Left ventricle myocardium superior (tissue), 1 donor: ENCODE results near the gene NOD1. TPM values are rescaled to one million over a fixed set of nuclear protein-coding genes. Genes with fewer than 3 reads are reported as not detected.

Source experiments
- ATAC-seq: fragments of 200-7000 bp; cut with Tn5 transposase; one replicate; pipeline ENCODE4 v1.9.1; 2020; ENCODE audit warnings: mild to moderate bottlenecking, moderate library complexity
- DNase-seq: peaks from one replicate; pipeline ENCODE4 v3.0.0-alpha.2; 2020
- intact Hi-C: fragments of 100-400 bp; cut with micrococcal nuclease; formaldehyde crosslinking; loops from one replicate; pipeline ENCODE4 v1.11.0; 2022
- total RNA-seq: library from RNA; stranded (reverse); fragmentation: NEBNext Ultra II Directional; extraction: Animal tissue kit (Norgen Biotek cat#: 25700); gene quantifications from one replicate; pipeline ENCODE4 v1.2.1, GENCODE V29; 2021
- donor health status: DM: no; HTN: yes; CAD: no; lungs with severe emphysema.

Gene NOD1
- total RNA-seq, 1 donor from 2014 or later = 6.9 TPM

DNA sequence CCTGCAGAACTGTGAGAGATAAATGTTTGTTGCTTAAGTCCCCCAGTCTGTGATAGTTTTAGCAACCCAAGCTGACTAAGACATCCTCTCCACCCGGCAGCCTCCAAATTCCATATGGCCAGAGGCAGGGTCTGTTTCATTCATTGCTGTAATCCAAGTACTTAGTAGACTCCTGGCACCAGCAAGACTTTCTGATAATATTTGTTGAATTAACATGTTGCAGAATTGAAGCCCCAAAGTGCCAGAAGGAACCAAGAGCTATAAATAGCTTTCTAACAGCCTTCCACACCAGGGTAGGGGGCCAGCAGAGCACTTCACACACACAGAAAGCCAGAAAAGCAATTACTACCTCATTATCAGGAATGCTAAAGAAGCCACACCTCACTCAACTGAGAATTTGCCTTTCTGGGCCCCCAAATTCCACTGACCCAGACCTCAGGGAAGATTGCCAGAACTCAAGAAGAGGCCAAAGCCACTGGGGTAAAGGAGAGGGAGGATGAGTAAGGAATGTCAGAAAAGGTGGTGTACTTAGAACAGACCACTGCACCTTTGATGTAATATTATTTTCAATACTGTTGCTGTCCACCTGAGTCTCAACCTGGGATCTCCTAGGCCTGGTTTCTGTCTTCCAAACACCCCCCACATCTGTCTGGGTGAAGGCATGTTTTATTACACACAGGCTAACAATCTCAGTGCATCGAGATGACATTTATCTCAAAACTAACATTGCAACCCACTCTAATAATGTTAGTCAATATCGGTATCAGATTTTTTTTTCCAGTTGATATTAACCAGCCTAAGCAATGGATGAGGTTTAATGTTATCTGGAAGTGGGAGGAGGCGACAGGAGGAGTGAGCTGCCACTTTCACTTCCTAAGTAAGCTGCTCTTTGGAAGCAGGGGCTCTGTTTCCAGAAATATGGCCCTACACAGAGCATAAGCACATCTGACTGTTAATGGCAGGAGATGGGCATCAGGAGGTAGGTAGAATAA lies 5.5 kb downstream of the NOD1 start:
- DNase-seq = no peak
- intact Hi-C loops = no loop called here
- no peak for ATAC-seq

DNA sequence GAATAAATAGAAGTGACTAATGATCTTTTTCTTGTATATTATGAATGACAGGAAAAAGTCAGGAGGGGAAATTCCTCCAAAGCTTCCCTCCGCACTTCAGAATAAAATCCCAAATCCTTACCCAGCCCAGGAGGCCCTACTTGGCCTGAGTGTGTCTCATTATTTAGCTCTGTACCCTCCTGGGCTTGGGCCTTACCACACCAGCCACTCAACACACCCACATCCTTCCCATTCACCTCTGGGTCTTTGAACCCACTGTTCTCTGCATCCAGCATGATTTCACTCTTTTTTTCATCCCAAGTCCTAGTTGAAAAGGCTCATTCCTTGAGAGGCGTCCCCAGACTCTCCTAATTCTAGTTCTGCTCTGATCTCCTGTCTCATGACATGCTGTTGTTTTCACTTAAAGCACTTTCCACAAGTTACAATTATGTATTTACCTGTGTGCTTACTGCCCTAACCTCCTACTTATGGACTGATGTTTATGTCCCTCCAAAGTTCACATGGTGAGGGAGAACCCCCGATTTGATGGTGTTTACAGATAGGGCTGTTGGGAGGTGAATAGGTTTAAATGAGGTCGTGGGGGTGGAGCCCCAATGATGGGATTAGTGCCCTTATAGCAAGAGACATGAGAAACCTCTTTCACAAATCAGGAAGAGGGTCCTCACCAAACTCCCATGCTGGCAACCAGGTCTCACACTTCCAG lies 6.4 kb downstream of the NOD1 start:
- intact Hi-C loops = no loop called here
- ATAC-seq (no peak), DNase-seq (no peak)

DNA sequence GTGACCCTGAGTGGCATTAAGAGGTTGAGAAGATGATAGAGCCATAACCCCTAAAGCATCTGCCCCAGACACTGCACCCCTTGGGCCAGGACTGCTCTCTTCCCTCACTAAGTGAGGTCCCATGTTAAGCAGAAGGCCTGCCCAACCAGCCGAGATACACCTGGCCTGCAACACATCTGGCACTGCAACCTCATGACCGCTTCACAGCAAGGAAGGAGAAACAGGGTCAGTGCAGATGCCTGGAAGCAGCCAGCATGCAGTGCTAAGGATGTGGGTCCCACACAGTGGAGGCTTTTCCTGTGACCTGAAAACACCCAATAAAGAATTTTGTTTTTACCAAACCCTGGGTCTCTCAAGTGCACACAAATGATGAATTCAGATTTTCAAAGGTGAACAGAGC lies 7.4 kb downstream of the NOD1 start:
- DNase-seq (no peak), ATAC-seq (peak; percentile 2)
- intact Hi-C loops = no loop called here

DNA sequence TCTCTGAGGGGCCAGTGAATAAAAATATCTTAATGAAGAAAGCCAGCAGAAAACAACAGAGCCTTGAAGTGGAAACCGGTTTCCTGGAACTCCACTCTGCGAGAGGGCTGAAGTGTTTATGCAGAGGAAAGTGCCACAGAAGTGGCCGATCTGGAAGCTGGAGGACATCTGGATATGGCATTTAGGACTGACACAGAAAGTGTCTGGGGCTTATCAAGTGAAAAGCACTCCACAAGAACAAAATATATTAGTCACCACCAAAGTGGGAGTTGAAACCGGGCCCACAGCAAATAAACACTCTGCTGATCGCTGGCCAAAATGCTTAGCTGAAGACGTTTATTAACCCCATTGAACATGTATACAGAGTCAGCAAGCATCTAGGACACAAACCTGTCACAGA lies 7.8 kb downstream of the NOD1 start:
- intact Hi-C loops = no loop called here

DNA sequence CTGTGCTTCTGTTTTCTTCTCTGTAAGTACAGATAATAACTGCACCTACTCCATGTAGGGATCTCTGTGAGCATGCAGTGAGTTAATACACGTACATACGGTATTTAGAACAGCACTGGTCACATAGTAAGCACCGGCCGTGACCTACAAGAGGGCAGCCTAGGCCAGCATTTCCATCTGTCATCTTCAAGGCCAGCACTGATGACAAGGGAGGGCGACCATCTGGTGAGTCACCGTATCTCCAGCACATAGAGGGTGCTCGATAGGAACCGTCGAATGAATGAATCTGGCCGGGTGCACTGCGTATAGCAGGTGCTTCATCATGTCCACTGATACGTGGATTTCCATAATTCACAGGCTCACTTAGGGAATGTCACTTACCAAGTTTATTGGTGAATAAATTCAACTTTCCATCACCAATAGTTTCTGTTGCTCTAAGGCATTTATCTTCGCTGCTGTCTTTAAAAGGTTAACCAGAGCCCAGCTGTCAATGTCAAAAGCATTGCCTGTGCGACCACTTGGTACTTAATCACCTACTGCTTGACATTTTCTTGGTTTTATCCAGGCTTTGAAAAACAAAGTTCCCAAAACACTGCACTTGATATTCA lies 8.3 kb downstream of the NOD1 start:
- ATAC-seq (peak; percentile 65), DNase-seq (peak; percentile 52)
- intact Hi-C loops = no loop called here

More for the DNA sequence above, 7.8 kb downstream of the NOD1 start:
- ATAC-seq (peak; percentile 71), DNase-seq (no peak)

DNA sequence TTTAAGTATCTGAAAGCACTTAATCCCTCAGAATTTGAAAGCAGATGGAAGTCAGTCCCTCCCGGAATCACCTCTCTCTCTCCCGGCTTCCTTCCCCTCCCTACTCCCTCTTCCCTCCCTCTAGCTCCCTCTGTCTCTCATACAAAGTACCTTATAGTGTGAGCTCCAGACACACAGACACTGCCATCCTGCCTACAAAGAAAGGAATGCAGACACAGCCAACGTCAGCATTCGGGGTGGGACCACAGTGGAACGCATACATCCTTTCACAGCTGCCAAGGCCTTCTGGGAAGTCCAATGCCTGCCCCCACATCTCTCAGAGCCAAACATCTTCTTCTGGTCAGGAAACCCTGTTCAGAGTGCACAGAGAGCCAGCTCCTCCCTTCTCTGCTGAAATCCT lies 9.3 kb downstream of the NOD1 start:
- DNase-seq (peak; percentile 77), ATAC-seq (peak; percentile 78)
- intact Hi-C loops = no loop called here

DNA sequence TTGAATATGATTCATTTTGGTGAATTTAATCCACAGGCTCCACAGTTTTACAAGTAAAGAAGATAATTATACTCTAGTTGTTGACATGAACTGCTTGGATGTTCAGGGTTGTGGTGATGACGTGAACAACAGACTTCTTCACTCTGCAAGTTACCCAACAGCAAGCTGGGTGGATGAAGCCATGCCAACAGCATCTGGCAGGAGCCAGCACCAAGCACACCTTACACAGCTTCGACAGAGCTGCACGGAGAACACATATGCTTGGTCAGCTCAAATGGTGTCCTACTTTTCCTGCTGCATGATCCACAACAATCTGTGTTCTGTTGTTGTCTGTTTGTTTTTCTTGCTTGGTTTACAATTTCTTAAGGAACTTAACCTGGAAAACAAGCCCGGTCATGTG lies 9.8 kb downstream of the NOD1 start:
- DNase-seq (peak; percentile 48), ATAC-seq (no peak)
- intact Hi-C loops = no loop called here

DNA sequence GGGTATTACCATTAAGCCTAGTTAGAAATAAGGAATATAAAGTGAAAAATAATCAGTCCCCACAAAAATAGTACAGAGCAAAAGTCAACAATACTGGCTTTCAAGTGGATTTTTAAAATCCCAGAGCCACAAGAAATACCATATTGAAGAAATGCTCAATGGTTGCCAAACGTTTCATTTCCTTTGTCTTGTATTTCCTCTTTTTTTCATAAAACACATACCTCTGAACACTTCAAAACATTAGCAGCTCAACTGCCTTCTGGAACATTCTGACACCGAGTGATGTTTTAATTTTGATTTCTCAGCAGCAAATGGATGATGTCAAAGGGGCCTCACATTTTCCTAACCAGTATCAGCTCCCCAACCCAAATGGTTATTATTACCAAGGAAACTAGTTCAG lies 10.5 kb downstream of the NOD1 start:
- DNase-seq = no peak
- no peak for ATAC-seq
- intact Hi-C loops = no loop called here

DNA sequence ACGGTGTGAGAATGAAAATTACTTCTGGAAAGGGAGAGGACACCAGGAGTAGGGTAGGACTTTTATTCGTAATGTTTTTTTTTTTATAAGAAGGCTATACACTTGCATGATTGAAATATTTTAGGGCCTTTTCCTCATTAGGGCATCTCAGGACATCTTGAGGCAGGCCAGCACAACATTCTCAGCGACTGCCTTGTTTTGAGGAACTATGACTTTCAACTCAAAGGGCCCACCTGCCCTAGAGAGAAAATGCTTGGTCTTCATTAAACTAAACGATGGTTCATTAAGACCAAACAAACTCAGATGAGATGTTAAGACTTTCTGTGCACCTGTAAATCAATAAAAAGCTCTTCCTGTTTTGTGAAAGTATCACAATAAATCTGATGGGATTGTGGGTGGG lies 11.3 kb downstream of the NOD1 start:
- ATAC-seq = no peak
- DNase-seq = no peak
- intact Hi-C loops = no loop called here

DNA sequence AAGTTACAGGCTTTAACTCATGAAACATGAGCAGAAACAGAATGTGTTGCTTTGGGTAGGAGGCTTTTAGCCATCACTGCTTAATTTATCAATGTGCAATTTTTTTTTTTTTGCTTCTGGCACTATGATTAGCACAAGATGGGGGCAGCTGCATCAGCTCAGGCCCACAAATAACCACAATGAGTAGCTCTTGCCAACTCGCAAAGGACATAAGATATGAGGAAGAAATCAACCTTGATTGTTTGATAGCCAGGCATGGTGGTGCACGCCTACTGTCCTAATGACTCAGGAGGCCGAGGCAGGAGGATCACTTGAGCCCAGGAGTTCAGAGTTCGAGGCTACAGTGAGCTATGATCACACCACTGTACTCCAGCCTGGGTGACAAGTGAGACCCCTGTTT lies 12.3 kb downstream of the NOD1 start:
- intact Hi-C loops = no loop called here
- ATAC-seq (no peak), DNase-seq (no peak)

DNA sequence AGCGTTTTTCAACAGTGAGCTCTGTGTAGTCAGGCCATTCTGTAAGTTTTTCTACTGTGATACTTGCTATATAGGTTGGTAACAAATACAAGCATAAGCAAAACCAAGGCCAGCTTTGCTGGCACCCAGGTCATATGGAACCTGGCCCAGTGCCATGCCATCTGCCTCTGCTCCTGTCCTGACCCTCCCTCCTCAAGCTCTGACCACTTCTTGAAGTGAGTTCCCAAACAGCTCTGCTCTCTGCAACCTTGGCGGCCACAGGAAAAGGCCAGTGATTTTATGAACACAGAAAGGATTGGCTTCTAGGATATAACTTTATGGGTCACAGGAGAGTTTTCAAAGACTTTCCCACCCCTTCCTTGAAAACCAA lies 12.8 kb downstream of the NOD1 start:
- DNase-seq (no peak), ATAC-seq (no peak)
- intact Hi-C loops = no loop called here

DNA sequence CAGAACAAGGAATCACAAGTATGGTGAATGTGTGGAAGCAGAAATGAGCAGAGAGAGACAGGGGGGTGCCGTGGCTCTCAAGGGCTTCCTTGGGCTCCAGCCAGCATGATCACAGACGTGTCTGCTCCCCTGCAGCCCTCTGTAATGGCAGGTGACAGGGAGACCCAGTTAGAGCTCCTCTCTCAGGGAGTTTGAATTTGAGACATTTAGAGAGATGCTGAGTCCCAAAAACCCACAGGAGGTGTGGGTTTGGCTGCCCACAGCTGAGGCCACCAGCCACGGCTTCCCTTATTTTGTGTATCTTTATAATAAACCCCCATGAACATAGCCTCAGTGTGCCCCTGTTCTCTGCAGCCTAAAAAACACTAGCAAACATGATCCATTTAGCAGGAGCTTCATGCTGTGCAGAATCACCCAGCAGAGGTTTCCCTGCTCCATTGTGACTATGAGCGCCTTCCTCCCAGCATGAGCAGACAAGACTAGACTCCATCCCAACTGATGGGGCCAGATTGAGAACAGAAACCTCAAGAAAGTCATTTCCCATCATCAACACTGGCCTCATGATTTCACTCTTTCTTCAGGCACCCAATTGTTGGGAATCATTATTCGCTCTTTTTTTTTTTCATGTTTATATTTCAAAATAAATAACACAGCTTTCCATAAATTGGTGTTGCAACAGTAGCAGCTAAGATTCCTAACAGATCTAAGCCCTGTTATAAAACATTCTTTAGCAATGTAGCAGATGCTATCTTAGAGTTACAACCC lies 13.4 kb downstream of the NOD1 start:
- intact Hi-C loops = no loop called here
- no peak for ATAC-seq
- no peak for DNase-seq

DNA sequence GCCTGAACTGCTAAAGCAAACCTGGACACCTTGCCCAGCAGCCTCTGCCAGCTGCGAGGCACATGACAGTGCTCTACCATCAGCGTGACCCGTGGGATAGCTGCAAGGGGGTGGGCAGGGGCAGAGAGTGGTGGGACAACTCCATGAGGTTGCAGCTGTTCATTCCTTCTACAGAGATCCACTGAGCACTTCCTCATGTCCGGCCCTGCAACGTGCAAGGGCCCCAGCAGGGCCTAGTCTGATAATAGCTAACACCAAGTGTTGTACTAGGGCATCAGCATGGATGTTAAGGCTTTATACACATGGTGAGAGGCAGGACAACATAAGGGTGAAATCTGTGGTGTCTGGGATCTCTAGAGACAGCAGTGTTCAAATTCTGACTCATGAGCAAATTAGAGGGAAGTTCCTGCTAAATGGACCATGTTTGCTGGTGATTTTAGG lies 14.3 kb downstream of the NOD1 start:
- peak; percentile 58 for ATAC-seq
- intact Hi-C loops = no loop called here
- peak; percentile 49 for DNase-seq

DNA sequence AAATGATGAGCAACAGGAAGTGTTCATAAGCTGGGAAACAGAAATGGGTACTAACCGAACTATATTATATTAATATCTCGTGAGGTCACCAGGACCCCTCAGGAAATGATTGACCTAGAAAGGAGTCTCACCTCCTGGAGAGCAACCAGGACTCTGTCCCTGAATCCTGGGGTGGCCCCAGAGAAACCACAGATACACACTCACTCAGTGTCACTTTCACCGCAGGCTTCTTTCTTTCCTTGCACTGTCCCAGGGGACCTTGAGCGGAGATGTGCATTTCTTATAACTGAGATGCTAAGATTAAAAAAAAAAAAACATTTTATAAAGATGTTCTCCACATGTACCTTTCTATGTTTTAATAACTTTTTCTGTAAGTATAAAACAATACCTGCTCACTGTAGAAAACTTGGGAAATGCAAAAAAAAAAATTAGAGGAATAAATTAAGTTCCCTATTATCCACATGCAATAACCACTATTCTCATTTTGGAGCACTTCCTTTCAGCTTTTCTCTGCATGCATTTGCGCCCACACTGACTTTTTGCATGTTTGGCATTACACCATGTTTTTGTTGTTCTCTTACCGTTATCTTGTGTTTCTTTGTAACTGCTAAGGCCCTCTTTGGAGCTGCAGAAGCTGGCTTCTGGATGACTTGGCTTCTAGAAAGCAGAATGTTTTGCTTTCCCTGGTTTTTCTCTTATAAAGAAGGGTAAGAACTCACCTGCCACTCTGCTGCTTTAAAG lies 15.0 kb downstream of the NOD1 start:
- no peak for DNase-seq
- intact Hi-C loops = no loop called here
- ATAC-seq = no peak

DNA sequence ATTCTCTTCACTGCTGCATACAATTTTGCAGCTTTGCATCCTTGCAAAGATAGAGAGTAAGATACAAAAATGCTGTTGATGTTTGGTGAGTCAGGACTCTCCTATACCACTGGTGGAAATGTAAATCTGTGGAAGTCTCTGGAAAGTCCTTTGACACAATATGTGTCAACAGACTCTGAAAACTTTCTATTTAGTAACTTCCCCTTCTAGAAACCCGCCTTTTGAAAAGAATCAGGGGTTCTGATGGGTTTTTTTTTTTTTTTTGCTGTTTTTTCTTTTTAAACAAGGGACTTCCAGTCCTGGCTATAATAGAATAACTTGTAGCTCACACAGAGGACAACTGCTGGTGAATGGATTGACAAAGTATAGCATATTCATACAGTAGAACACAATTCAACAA lies 16.4 kb downstream of the NOD1 start:
- DNase-seq = no peak
- no peak for ATAC-seq
- intact Hi-C loops = no loop called here

DNA sequence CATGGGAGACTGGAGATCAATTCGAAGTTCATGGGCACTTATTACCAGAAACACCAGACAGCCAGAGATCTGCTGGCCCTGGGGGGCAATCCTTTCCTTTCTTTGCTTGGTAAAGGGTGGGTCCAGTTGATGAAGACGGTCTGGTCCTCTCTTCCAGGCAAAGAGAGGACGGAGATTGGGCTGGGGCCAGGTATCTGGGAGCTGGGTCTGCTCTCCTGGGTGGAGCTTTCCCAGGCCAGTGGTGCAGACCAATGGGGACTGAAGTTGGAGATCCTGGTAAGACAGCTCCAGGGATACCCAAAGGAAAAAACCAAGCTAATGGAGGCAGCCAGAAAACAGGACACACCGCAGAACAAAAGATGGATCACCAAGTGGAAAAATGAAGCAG lies 18.3 kb downstream of the NOD1 start:
- DNase-seq = no peak
- no peak for ATAC-seq
- intact Hi-C loops = no loop called here

DNA sequence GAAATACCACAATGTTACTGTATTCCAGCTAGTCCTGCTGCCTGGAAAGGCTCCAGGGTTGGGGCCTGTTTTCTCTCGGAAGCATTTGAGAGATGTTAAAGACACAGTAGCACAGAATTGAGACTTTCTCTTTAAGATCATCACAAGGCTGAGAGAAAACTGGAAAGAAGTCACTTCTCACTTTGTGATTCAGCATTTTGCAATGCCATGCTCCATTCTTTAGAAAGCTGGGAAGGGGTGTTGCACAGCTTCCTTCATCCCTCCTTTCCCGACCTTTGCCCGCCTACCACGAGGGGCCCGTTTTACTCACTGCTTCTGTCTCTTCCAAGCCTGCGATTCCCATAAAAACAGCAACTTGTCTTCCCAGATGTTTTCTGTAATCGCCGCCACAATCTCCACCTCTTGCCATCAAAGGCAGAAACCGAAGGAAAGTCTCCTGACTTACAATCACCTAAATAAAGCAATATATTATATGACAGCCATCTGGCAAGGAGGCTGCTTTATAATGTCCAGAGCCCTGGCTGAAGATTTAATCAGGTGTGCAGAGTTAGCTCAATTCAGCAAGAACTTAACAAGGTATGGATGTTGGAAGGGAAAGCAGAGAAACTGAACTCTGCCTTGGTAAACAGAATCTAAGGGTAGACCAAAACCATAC lies 18.9 kb downstream of the NOD1 start:
- ATAC-seq = peak; percentile 53
- peak; percentile 59 for DNase-seq
- intact Hi-C loops = no loop called here

DNA sequence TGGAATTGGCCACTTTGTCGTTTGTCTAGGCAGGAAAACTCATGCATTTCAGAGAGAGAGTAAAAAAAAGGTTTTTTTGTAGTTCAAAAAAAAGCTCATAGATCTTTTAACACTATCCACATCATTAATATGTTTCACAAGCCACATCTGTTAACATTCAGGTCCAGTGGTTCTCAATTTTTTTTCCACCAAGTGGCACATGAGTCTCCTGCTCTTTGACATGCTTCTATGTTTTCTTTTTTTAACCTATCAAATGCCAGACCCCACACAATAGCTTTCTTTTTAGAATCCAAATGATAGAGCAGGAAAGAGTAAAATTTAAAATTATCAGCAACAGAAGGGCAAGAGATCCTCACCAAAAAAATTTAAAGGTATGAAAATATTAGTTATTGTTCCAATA lies 20.3 kb downstream of the NOD1 start:
- DNase-seq (no peak), ATAC-seq (no peak)
- intact Hi-C loops = no loop called here
